HUDEP-2 (cell line): Measurements from ENCODE around the gene GNAQ.

ENCODE experiments used
- DNase-seq, 76 experiments: peaks; one replicate each; lab custom pipeline; 2025; ENCODE audit not compliant: unreplicated experiment in 76 of 76; lab: John Stamatoyannopoulos, UW

GNAQ gene

DNA sequence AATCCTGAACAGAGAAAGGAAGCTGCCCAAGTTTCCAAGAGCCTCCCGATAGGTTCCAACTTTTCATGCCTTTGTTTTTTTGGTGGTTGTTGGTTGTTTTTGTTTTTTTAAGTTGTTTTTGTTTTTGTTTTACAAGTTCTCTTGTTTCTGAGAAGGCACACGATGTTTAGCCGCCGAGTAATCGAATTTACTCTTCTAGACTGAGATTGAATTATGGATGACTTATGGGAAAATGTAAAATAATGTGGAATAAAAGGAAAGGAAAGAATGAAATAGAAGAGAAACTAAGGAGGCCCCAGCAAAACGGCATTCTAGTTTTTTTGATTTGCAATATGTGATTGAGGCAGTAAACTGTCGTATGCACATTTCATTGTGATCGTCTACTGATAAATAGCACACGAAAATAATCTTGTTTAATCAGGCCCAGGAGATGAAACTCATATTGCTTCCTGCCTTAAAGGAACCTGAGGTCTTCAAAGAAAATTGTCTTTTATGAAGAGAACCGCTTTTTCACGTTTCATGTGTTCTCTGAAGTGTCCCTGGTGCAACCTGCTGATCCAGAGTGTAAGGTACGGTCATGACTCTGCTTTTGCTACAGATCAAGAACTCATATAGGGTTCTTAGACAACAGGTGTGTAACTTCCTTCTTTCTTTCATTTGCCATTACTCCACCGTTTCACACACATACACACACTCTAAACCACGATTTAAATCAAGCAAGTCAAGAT, 1.3 kb upstream of the GNAQ start:
- peak in 1 of 76 experiments; percentile 15 for DNase-seq

DNA sequence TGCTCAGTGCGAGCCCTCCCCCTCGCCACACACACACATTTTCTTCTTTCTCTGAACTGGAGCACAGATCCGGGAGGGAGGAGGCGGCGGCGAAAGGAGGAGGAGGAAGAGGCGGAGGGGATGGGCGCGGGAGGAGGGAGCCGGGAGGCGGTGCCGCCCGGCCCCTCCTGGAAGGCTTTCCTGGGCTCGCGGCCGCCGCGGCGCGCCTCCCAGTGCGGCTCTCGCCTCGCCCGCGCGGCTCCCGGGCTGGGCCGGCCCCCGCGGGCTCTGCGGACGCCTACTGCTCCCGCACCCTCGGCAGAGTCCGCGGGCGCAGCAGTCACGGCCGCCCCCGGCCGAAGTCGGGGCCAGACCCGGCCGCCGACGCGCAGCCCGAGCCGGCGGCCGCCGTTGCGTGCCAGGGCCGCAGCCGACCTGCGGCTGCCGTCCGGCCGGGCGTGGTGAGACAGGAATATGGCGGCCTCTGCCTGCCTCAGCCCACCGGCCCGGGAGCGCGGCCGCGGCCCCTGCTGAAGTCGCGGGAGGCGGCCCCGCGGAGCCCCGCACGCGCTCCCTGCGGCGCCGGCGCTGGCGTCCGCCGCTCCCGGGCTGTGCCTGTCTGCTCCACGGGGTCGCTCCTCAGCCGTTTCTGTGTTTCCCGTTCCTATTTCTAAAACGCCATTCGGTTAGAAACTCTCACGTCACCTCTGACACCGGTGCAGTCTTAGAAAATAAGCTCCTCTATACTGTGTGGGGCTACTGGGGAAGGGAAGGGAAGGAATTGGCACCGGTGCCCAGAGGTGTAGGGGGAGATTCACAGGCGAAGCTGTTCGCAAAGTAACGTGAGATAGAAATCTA, 500 bp upstream of the GNAQ start:
- peak in 74 of 76 experiments; percentile 30 to 92 (median 82) for DNase-seq

- peak in 55 of 76 experiments; percentile 14 to 71 (median 44) for DNase-seq
Observed at GRCh38 chr9:78030553-78031443, 813 bp downstream of the GNAQ start.

- peak in 39 of 76 experiments; percentile 15 to 71 (median 42) for DNase-seq
Observed at GRCh38 chr9:78030296-78030552, 1.4 kb downstream of the GNAQ start.

GRCh38 chr9:78029551-78030295, 1.9 kb downstream of the GNAQ start:
- peak in 7 of 76 experiments; percentile 7 to 41 (median 19) for DNase-seq

DNA sequence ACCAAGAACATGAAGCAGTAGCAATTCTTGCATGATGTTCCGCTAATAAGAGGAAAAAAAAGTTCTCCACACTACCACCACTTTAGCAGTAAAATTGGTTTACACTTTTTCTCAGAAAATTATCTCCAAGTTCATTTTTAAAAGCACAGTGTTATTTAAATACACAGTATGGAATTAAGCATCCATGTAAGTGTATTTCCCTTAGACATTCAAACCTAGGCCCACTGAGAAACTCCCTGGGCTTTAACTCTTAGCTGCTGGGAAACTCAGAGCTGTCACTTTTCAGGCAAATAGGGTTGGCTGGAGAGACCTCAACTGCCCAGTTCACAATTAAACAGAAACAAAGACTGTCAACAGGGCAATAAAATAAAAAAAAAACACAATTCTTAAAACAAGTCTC, 2.7 kb downstream of the GNAQ start:
- no peak for DNase-seq

DNA sequence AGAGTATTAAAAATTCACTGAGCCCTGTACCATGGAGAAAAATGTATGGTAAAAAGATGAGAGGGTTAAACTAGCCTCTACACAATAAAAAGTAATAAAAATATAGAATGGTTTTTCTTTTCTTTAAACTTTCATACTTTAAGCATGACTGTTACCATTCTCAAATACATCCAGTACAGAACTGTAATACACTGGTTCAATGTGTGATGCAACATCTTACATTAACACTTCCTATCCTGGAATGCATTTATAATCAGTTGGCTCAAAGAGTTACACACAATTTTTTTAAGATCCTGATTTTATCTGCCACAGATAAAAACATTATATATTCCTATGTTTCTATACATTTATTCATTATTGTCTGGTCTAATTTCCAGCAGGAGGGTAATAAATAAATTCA, 4.7 kb downstream of the GNAQ start:
- DNase-seq, result no peak

DNA sequence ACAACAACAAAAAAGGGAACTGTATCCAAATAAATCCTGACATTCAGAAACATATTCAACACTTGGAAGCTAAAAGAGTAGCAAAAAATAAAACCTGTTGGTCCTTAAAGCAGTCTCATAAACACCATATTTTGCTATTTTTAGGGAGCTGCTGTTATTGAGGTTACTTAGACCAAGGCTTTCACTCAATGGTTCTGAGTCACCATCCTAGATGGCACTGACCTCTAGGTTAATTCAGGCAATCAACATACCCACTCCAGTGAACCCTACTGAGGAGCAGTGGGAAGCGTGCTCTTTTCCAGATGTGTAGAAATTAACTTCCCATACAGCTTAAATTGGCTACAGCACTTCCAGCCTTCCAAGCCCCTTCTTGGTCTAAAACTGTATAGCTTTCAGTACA, 5.2 kb downstream of the GNAQ start:
- no peak for DNase-seq

GRCh38 chr9:78025186-78025585, 6.4 kb downstream of the GNAQ start:
- DNase-seq, result no peak

GRCh38 chr9:78023003-78023741, 8.4 kb downstream of the GNAQ start:
- no peak for DNase-seq

DNA sequence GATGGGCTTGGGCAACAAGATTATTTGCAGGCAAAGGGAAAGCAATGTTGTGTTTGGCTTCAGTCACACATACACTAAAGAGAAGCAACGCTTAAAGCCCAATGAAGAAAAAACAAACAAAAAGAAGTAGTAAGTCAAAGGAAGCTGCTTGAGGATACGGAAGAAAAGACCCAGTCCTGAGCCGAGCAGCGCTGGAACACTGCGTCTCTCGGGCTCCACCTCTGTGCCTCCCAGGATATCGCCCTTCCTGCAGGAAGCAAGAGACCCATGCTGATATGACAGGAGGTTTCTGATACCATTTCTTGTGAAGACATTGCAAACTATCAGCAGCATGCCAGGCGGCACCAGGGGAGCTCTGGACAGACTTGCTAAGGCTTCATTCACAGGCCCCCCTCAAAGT, 9.9 kb downstream of the GNAQ start:
- peak in 51 of 76 experiments; percentile 11 to 63 (median 32) for DNase-seq

GRCh38 chr9:78017190-78017693, 14.4 kb downstream of the GNAQ start:
- no peak for DNase-seq

- no peak for DNase-seq
Observed at GRCh38 chr9:78015241-78015640, 16.4 kb downstream of the GNAQ start.

DNA sequence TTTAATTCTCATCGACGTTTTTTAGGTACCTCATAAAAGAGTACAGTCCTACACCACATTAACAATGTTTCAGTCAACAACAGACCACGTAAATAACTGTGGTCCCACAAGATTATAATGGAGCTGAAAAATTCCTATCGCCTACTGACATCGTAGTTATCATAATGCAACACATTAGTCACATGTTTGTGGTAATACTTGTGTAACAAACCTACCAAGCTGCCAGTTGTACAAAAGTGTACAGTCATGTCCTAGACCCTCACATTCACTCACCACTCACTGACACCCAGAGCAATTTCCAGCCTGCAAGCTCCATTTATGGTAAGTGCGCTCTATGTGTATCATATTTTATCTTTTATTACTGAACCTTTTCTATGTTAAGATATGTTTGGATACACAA, 16.8 kb downstream of the GNAQ start:
- DNase-seq, result peak in 23 of 76 experiments; percentile 9 to 65 (median 35)

GRCh38 chr9:78013934-78014333, 17.7 kb downstream of the GNAQ start:
- no peak for DNase-seq

DNA sequence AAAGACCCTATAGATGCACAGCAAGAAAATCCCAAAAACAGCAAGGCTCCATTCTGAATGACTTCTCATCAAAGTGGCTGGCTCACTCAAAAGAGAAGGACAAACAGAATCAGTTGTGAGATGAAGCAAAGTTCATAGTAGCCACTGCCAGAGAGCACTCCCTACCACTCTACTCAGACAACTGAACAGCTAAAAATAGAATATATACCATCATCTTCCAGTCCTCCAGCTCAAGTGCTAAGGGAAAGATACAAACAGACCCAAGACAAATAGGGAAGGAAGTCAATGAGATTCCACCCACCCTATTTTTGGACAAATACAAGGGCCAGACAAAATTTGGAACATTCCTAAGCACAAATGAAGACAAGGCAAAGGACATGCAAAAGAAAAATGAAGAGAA, 20.6 kb downstream of the GNAQ start:
- DNase-seq, result no peak

GRCh38 chr9:78010445-78010844, 21.2 kb downstream of the GNAQ start:
- no peak for DNase-seq

DNA sequence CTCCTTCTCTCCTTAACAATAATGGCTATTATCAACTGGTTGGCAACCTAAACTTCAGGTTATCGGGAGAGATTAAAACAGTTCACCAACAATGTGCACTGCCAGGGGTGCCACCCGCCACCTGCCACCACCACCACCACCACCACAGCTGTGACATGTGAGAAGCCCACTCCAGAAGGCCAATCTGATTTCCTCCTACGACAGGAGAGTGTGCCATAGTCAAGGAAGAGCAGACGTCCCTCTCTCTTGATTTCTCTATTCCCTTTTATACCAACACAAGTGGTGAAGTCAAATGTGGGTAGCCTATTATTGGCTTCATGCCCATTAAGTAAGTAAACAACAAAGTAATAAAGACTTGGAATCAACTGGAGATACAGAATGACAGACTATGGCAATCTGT, 22.4 kb downstream of the GNAQ start:
- DNase-seq, result no peak

GRCh38 chr9:78006734-78007133, 24.9 kb downstream of the GNAQ start:
- no peak for DNase-seq
